Retina (tissue), 1 donor: Measurements from ENCODE around the gene AGK.
"Not testable (repeated sequence)": the region's sequence is repeated elsewhere in the genome, so short reads cannot be mapped to it uniquely, and the experiment has no call there.

Source experiments
- DNase-seq: peaks from one replicate; pipeline ENCODE4 v3.0.0-alpha.2; 2016

AGK gene

GRCh38 chr7:141587304-141587703, 36.1 kb downstream of the AGK start:
- no peak for DNase-seq

GRCh38 chr7:141588912-141589311, 37.7 kb downstream of the AGK start:
- DNase-seq = no peak

GRCh38 chr7:141590071-141590470, 38.9 kb downstream of the AGK start:
- no peak for DNase-seq

- no peak for DNase-seq
Measured at GRCh38 chr7:141590666-141591065, 39.5 kb downstream of the AGK start.

DNA sequence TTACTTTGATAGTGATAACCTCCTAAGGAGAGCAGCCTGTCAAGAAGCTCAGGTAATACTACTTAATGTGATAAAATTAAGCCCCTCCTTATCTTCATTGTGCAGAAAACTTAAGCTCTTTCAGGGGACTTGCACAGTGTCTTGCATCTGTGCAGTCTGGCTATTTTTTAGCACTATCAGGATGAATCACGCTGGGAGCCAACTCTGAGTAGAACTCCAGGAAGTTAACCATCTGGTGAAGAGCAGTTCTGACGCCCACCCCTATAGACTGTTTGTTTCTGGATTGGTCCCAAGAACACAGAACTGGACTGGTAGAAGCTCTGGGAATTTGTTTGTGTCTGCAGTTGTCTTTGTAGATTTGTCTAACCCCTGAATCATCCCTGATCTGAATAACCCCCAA, 41.9 kb downstream of the AGK start:
- DNase-seq = no peak

DNA sequence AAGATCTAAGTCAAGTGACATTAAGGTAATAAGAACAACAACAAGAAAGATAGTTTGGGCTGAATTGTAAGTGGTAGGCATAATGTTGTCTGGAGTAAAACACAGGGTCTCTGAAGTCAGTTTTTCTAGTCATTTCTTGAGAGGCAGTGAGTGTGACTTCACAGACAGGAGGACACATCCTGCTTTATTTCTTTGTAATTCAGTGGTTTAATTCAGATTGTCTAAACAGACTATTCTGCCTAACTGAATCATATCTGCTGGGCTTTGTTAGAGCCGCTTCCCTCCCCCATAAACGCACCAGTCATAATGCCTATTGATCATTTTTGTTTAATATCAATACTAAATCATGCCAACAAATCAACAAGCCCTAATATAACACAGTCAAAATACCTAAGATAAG, 46.8 kb downstream of the AGK start:
- no peak for DNase-seq

DNA sequence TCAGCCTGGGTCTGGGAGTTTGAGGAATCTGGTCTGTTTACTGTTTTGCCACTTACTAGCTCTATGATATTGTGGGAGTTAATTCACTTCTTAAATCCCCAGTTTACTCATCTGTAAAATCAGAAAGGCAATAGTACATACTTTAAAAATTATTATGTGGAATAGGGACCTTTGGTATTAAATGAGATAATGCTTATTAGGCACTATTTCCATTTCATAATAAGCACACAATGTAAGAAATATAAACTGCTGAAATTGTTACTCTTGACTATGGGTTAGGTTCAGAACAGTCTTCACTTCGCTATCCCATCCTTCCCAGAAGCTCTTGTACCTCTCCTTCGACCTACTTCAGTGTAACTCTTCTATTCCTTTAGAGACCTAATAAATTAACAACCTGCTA, 47.2 kb downstream of the AGK start:
- DNase-seq = no peak

GRCh38 chr7:141600168-141601006, 49.2 kb downstream of the AGK start:
- no peak for DNase-seq

DNA sequence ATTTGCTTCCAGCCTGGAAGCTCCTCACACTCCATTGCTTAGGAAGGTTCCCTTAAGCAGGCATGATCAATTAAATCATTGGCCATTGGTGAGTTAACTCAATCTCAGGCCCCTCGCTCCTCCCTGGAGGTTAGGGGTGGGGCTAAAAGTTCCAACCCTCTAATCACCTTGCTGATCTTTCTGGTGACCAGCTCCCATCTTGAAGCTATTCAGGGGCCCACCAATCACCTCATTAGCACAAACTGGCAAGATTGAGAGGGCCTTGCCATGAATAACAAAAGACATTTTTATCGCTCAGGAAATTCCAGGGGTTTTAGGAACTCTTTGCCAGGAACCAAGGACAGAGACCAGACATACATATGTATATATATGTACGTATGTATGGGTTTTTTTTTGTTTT, 58.4 kb downstream of the AGK start:
- no peak for DNase-seq

DNA sequence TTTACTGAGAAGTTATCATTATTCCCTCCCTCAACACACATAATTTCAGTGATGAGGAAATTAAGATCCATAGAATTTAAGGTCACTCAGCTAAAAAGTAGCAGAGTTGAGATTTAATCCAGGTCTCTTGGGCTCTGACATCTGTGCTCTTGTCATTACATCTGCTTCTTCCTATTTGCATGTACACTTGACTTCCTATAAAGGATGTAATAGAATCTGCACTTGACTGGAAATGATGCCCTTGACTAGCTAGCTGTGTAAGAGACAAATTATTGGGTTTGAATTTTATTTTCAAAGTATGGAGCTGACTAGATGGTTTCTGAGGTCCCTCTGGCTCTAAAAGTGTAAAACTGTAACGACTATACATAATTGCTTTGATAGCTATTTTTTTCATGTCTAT, 59.5 kb downstream of the AGK start:
- no peak for DNase-seq

DNA sequence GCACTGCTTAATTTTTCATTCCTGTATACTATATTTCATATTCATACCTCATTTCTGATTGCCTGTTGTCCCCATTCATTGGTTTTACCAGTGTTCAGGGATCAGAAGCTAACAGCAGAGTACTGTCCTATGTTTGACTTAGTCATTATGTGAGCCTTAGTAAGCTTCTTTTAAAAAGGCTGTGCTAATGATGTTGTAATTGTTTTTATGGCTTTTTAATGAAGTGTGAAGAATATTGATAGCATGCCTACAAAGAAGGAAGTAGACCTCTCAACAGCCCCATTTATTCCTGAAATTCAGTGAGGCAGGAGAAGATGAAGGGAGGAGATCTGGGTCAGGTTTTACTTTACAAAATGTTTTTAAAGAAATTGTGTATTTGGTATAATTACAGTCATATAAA, 61.7 kb downstream of the AGK start:
- DNase-seq = no peak

DNA sequence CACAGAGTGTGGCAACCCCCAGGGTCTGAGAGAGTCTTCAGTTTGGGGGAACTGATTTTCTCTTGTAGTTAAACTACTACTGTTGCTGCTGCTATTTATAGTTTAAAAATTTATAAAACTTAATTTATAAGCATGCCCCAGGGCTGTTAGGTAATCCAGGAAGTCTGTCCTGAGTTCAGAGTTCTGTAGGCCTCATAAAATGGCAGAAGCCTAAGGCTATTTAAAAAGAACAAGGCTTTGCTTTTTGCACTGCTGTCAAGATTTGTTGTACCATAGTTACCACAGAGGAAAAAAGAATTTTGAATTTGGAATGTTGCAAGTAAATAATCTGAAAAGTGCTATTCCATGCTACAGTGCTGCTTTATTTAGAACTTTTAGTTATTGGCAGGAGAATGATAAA, 66.1 kb downstream of the AGK start:
- DNase-seq = no peak

- DNase-seq = no peak
Measured at GRCh38 chr7:141619745-141620144, 68.5 kb downstream of the AGK start.

GRCh38 chr7:141624763-141625162, 73.6 kb downstream of the AGK start:
- DNase-seq = no peak

GRCh38 chr7:141630621-141631020, 79.4 kb downstream of the AGK start:
- no peak for DNase-seq

- no peak for DNase-seq
Measured at GRCh38 chr7:141631525-141631924, 80.3 kb downstream of the AGK start.

DNA sequence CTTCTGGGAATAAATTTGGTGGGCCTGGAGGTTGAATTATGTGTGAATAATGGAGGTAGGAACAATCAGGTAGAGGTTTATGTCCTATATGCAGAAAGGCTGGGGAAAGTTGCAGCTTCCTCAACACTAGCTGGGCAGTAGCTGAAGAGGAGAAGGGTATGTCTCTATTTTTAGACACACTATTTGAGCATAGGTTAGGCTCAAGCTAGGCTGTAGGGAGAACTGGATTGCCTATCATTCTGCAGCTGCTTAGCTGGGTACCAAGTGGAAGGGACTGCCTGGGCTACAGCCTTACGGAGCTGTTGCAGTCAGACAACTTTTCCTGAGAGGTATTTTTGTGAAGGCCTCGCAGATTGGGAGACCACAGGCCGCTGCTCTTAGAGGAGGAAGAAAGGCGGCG, 82.9 kb downstream of the AGK start:
- no peak for DNase-seq

DNA sequence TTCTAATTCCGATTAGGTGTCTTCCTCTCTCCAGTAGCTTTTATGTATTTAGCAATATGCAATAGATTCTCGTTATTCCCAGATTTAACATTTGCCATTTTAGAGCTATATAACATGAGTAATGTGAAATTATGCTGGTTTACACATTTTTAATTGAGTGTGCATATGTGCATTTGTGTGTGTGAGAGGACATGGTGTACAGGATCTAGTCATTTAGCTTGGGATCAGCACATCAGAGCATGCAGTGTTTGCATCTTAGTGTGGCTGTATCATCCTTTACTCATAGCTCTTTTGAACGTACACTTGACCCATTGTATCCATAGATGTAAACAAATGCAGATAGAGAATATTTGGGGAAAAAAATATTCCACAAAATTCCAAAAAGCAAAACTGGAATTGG, 84.8 kb downstream of the AGK start:
- no peak for DNase-seq

- DNase-seq = no peak
Measured at GRCh38 chr7:141640239-141640840, 89.1 kb downstream of the AGK start.

- no peak for DNase-seq
Measured at GRCh38 chr7:141641876-141642275, 90.7 kb downstream of the AGK start.

DNA sequence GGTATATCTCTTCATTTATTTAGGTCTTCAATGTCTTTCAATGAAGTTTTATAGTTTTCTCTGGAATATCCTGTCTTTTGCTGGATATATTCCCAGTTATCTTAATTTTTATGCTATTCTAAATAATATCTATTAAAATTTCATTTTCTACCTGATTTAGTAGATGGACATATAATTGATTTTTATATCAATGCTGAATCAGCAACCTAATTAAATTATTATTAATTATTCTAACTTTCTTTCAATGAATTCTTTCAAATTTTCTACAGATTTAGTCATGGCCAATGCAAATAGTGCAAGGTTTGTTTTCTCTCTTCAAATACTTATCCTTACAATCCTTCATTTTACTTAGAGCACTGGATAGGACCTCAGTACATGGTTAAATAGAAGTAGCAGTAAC, 94.0 kb downstream of the AGK start:
- DNase-seq = no peak

DNA sequence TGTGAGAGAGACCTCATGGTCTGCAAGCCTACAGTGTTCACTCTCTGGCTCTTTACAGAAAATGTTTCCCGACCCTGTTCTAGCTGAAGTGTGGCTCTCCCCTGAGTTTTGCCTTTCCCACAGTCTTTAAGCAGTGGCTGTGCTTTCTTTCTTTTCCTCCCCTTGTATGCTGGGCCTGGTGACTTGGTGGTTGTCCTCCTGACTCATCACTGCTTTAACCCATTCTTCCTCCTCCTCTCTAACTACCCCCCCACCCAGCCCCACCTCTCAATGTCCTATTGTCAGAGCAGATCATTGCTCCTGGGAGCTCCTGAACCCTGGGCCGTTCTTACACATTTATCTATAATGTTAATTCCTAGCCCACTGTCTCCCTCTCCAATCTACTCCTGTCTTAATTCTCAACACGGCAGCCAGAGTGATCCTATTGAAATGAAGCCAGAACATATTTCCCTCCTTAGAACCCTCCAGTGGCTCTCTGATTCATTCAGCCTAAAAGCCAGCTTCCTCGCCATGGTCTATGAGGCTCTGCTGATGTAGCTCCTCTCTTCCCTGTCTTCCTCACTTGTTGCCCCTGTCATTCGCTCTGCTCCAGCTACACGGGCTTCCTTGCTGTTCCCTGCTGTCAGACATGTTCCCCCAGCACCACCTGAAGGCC, 95.7 kb downstream of the AGK start:
- DNase-seq = no peak

DNA sequence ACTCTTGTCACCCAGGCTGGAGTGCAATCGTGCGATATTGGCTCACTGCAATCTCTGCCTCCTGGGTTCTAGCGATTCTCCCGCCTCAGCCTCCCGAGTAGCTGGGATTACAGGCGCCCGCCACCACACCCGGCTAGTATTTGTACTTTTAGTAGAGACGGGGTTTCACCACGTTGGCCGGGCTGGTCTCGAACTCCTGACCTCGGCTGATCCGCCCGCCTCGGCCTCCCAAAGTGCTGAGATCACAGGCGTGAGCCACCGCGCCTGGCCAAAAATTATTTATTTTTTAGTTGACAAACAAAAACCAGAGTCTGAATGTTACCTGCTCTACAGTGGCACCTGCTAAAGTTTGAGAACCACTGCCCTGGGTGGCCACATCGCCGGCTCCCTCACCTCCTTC, 96.5 kb downstream of the AGK start:
- not testable (repeated sequence) for DNase-seq
